Vagina (tissue), 2 donors: ENCODE measurements around the gene PRM1.

ENCODE experiments used
- CTCF ChIP-seq, 3 experiments: fragments of 450-650 bp in 2 of 3; fragments of 200-600 bp in 1 of 3; sonication (generic) in 1 of 3; IDR thresholded peaks; one replicate each; pipeline ENCODE4 v1.5.1; 2017 to 2019; ENCODE audit warnings: antibody characterized with exemption in 3 of 3, mild to moderate bottlenecking in 2 of 3, moderate library complexity in 2 of 3
- POLR2A ChIP-seq, 2 donors: fragments of 450-650 bp; IDR thresholded peaks; one replicate each; pipeline ENCODE4 v1.6.1; 2017; ENCODE audit warnings: antibody characterized with exemption in 2 of 2, mild to moderate bottlenecking in 2 of 2, moderate library complexity in 2 of 2
- POLR2AphosphoS5 ChIP-seq, 2 donors: sonication (generic); formaldehyde crosslinking; IDR thresholded peaks; one replicate each; pipeline ENCODE4 v1.9.0; 2017; ENCODE audit warnings: antibody characterized with exemption in 2 of 2, mild to moderate bottlenecking in 2 of 2, low read depth in 1 of 2; ENCODE audit not compliant: insufficient read depth in 1 of 2

- TF ChIP-seq CTCF (IDR thresholded peaks at IDR 0.05) (no peak), POLR2AphosphoS5 (IDR thresholded peaks at IDR 0.05; ENCODE audit: insufficient read depth in 1 of 2, low read depth in 1 of 2) (no peak), POLR2A (IDR thresholded peaks at IDR 0.05) (no peak)
These were observed 33.0 kb downstream of the PRM1 start for GRCh38 chr16:11248133-11248532.
